ENCODE results near the gene CENPS. TPM values are rescaled to one million over a fixed set of nuclear protein-coding genes. Genes with fewer than 3 reads are reported as not detected.

Gene CENPS
- total RNA-seq, 1 donor from 2014 or later: 15.2 TPM

GRCh38 chr1:10440794-10441193 is 10.6 kb downstream of the CENPS start:
- Mint-ChIP-seq H3K36me3 (ENCODE audit: low read depth) (peaks cover 11% of the 10 kb centered on the region), H3K9me3 (no peaks in the 10 kb centered on the region), H3K27ac (no peak overlapping the region), H3K27me3 (no peaks in the 10 kb centered on the region), H3K4me3 (no peak overlapping the region), H3K4me1 (no peaks in the 10 kb centered on the region)
- ChIA-PET CTCF (no interaction called here), POLR2A (no interaction called here)
- TF ChIP-seq CTCF (IDR thresholded peaks at IDR 0.05): no peak
- intact Hi-C loops (cut with micrococcal nuclease): no loop called here
- DNase-seq (no peak), ATAC-seq (ENCODE audit: low read depth) (no peak)

- H3K4me3 Mint-ChIP-seq: no peak overlapping the region
- no peaks in the 10 kb centered on the region for H3K4me1 Mint-ChIP-seq
- H3K27me3 Mint-ChIP-seq: no peaks in the 10 kb centered on the region
- ATAC-seq (ENCODE audit: low read depth) (no peak), DNase-seq (no peak)
- H3K36me3 Mint-ChIP-seq (ENCODE audit: low read depth): peaks cover 11% of the 10 kb centered on the region
- ChIA-PET CTCF (no interaction called here), POLR2A (interaction anchor here (0.7 kb wide), 1 partner anchor 380 kb away, joined by 6 read pairs; no protein-coding TSS in a partner anchor)
- no peak for TF ChIP-seq CTCF (IDR thresholded peaks at IDR 0.05)
- no peaks in the 10 kb centered on the region for H3K9me3 Mint-ChIP-seq
- H3K27ac Mint-ChIP-seq: no peak overlapping the region
- intact Hi-C loops (cut with micrococcal nuclease): no loop called here
Observed at GRCh38 chr1:10444248-10444647, 14.0 kb downstream of the CENPS start.

GRCh38 chr1:10444795-10445397 is 14.7 kb downstream of the CENPS start:
- no peaks in the 10 kb centered on the region for H3K27me3 Mint-ChIP-seq
- H3K36me3 Mint-ChIP-seq (ENCODE audit: low read depth): peaks cover 11% of the 10 kb centered on the region
- CTCF ChIA-PET: no interaction called here
- intact Hi-C loops (cut with micrococcal nuclease): no loop called here
- ATAC-seq (ENCODE audit: low read depth) (no peak), DNase-seq (no peak)
- H3K27ac Mint-ChIP-seq: no peak overlapping the region
- H3K9me3 Mint-ChIP-seq: no peaks in the 10 kb centered on the region
- no peak for TF ChIP-seq CTCF (IDR thresholded peaks at IDR 0.05)
- no peak overlapping the region for H3K4me3 Mint-ChIP-seq
- H3K4me1 Mint-ChIP-seq: no peaks in the 10 kb centered on the region
- POLR2A ChIA-PET: no interaction called here

GRCh38 chr1:10446790-10447422 is 16.7 kb downstream of the CENPS start:
- Mint-ChIP-seq H3K27me3 (no peaks in the 10 kb centered on the region), H3K36me3 (ENCODE audit: low read depth) (peaks cover 4% of the 10 kb centered on the region), H3K27ac (no peak overlapping the region), H3K9me3 (no peaks in the 10 kb centered on the region), H3K4me1 (no peaks in the 10 kb centered on the region), H3K4me3 (no peak overlapping the region)
- POLR2A ChIA-PET: no interaction called here
- ATAC-seq (ENCODE audit: low read depth) (no peak), DNase-seq (no peak)
- no peak for TF ChIP-seq CTCF (IDR thresholded peaks at IDR 0.05)
- CTCF ChIA-PET: no interaction called here
- intact Hi-C loops (cut with micrococcal nuclease): no loop called here

- Mint-ChIP-seq H3K4me3 (no peak within 1 kb of the TSS), H3K36me3 (ENCODE audit: low read depth) (no peaks in the 10 kb centered on the region), H3K27ac (no peak within 1 kb of the TSS), H3K27me3 (no peaks in the 10 kb centered on the region), H3K4me1 (no peaks in the 10 kb centered on the region), H3K9me3 (no peaks in the 10 kb centered on the region)
- TF ChIP-seq CTCF (IDR thresholded peaks at IDR 0.05): no peak
- DNase-seq (no peak), ATAC-seq (ENCODE audit: low read depth) (no peak)
- ChIA-PET POLR2A (no interaction called here), CTCF (no interaction called here)
- intact Hi-C loops (cut with micrococcal nuclease): no loop called here
Observed at GRCh38 chr1:10449751-10450150, 19.5 kb downstream of the CENPS start, which contains the start of gene CORT. Gene CORT, plus strand, starts transcription at chr1:10450031. Its CDS starts 193 bp downstream, at chr1:10450224.
